Measurements from ENCODE around the gene DPF3.

- no peak for TF ChIP-seq CTCF (IDR thresholded peaks at IDR 0.05)
- no peak for TF ChIP-seq EZH2 (IDR thresholded peaks at IDR 0.05; ENCODE audit: borderline replicate concordance, insufficient read depth, low read depth, low read length, poor library complexity, severe bottlenecking)
These were observed 295.6 kb downstream of the DPF3 start for GRCh38 chr14:72598306-72598705.

Measured in B cell (primary cell).